ENCODE data around the gene SEC61B.

SEC61B gene

GRCh38 chr9:99182356-99182755 is 39.7 kb upstream of the SEC61B start:
- TF ChIP-seq TCF12 (IDR thresholded peaks at IDR 0.05; ENCODE audit: low read depth) (no peak), TAF1 (IDR thresholded peaks at IDR 0.05; ENCODE audit: low read depth) (no peak)

- TF ChIP-seq RAD21 (IDR thresholded peaks at IDR 0.05; ENCODE audit: low read depth) (no peak), REST (IDR thresholded peaks at IDR 0.05; ENCODE audit: low read depth) (no peak), USF1 (IDR thresholded peaks at IDR 0.05) (no peak), YY1 (IDR thresholded peaks at IDR 0.05; ENCODE audit: low read depth) (no peak), EGR1 (IDR thresholded peaks at IDR 0.05) (no peak), EP300 (IDR thresholded peaks at IDR 0.05; ENCODE audit: borderline replicate concordance) (no peak), CREB1 (IDR thresholded peaks at IDR 0.05; ENCODE audit: low read depth) (no peak), MAX (IDR thresholded peaks at IDR 0.05) (no peak), TCF12 (IDR thresholded peaks at IDR 0.05; ENCODE audit: low read depth) (no peak), ZBTB7A (IDR thresholded peaks at IDR 0.05; ENCODE audit: low read depth) (no peak), CEBPB (IDR thresholded peaks at IDR 0.05) (no peak), TAF1 (IDR thresholded peaks at IDR 0.05; ENCODE audit: low read depth) (no peak), TEAD4 (IDR thresholded peaks at IDR 0.05) (no peak), NFIC (IDR thresholded peaks at IDR 0.05) (no peak)
Observed at GRCh38 chr9:99183616-99184015, 38.5 kb upstream of the SEC61B start.

GRCh38 chr9:99184110-99184474 is 38.0 kb upstream of the SEC61B start:
- TF ChIP-seq TAF1 (IDR thresholded peaks at IDR 0.05; ENCODE audit: low read depth) (no peak), MAX (IDR thresholded peaks at IDR 0.05) (no peak), EP300 (IDR thresholded peaks at IDR 0.05; ENCODE audit: borderline replicate concordance) (no peak), TEAD4 (IDR thresholded peaks at IDR 0.05) (no peak), REST (IDR thresholded peaks at IDR 0.05; ENCODE audit: low read depth) (no peak), EGR1 (IDR thresholded peaks at IDR 0.05) (no peak), ZBTB7A (IDR thresholded peaks at IDR 0.05; ENCODE audit: low read depth) (no peak), RAD21 (IDR thresholded peaks at IDR 0.05; ENCODE audit: low read depth) (no peak), TCF12 (IDR thresholded peaks at IDR 0.05; ENCODE audit: low read depth) (no peak), YY1 (IDR thresholded peaks at IDR 0.05; ENCODE audit: low read depth) (no peak), CREB1 (IDR thresholded peaks at IDR 0.05; ENCODE audit: low read depth) (no peak), USF1 (IDR thresholded peaks at IDR 0.05) (no peak), FOXM1 (IDR thresholded peaks at IDR 0.05; ENCODE audit: borderline replicate concordance, low read depth) (no peak), NFIC (IDR thresholded peaks at IDR 0.05) (no peak)

GRCh38 chr9:99184475-99185347 is 37.4 kb upstream of the SEC61B start:
- no peak for TF ChIP-seq USF1 (IDR thresholded peaks at IDR 0.05)
- TF ChIP-seq MAX (IDR thresholded peaks at IDR 0.05): no peak
- TF ChIP-seq TEAD4 (IDR thresholded peaks at IDR 0.05): no peak
- TF ChIP-seq ZBTB7A (IDR thresholded peaks at IDR 0.05; ENCODE audit: low read depth): no peak
- no peak for TF ChIP-seq EGR1 (IDR thresholded peaks at IDR 0.05)
- no peak for TF ChIP-seq CEBPB (IDR thresholded peaks at IDR 0.05)
- no peak for TF ChIP-seq NFIC (IDR thresholded peaks at IDR 0.05)
- TF ChIP-seq RAD21 (IDR thresholded peaks at IDR 0.05; ENCODE audit: low read depth): peak; percentile 87

- no peak for TF ChIP-seq ZBTB7A (IDR thresholded peaks at IDR 0.05; ENCODE audit: low read depth)
Observed at GRCh38 chr9:99185348-99185632, 36.8 kb upstream of the SEC61B start.

GRCh38 chr9:99185934-99186333 is 36.1 kb upstream of the SEC61B start:
- TF ChIP-seq EGR1 (IDR thresholded peaks at IDR 0.05): no peak
- no peak for TF ChIP-seq USF1 (IDR thresholded peaks at IDR 0.05)
- TF ChIP-seq YY1 (IDR thresholded peaks at IDR 0.05; ENCODE audit: low read depth): no peak

Measured in Ishikawa (cell line).